HG02870 (cell line): ENCODE results near the gene RPN1.
"Not testable (repeated sequence)": the region's sequence is repeated elsewhere in the genome, so short reads cannot be mapped to it uniquely, and the experiment has no call there.

Experiments
- ATAC-seq: cut with Tn5 transposase; IDR thresholded peaks from one replicate; pipeline ENCODE4 v1.9.1; 2021; ENCODE audit warnings: mild to moderate bottlenecking, moderate library complexity; ENCODE audit not compliant: unreplicated experiment

Gene RPN1

GRCh38 chr3:128613083-128613829 lies 37.4 kb downstream of the RPN1 start:
- no peak for ATAC-seq

- ATAC-seq = no peak
Measured at GRCh38 chr3:128610451-128611070, 40.1 kb downstream of the RPN1 start.

GRCh38 chr3:128609294-128609693 lies 41.3 kb downstream of the RPN1 start:
- ATAC-seq = no peak

- no peak for ATAC-seq
Measured at GRCh38 chr3:128607710-128608048, 42.9 kb downstream of the RPN1 start.

- ATAC-seq = no peak
Measured at GRCh38 chr3:128606094-128606493, 44.5 kb downstream of the RPN1 start.

GRCh38 chr3:128605091-128606046 lies 45.2 kb downstream of the RPN1 start:
- no peak for ATAC-seq

- ATAC-seq = no peak
Measured at GRCh38 chr3:128603811-128604775, 46.5 kb downstream of the RPN1 start.

GRCh38 chr3:128603313-128603712 lies 47.3 kb downstream of the RPN1 start:
- no peak for ATAC-seq

- ATAC-seq = no peak
Measured at GRCh38 chr3:128598884-128599664, 51.5 kb downstream of the RPN1 start.

- ATAC-seq = no peak
Measured at GRCh38 chr3:128597900-128598299, 52.7 kb downstream of the RPN1 start.

GRCh38 chr3:128592864-128593263 lies 57.8 kb downstream of the RPN1 start:
- no peak for ATAC-seq

- no peak for ATAC-seq
Measured at GRCh38 chr3:128591738-128592426, 58.7 kb downstream of the RPN1 start.

- ATAC-seq = no peak
Measured at GRCh38 chr3:128590948-128591347, 59.7 kb downstream of the RPN1 start.

GRCh38 chr3:128589985-128590384 lies 60.6 kb downstream of the RPN1 start:
- not testable (repeated sequence) for ATAC-seq

GRCh38 chr3:128588147-128588546 lies 62.5 kb downstream of the RPN1 start:
- ATAC-seq = no peak

GRCh38 chr3:128587391-128587790 lies 63.2 kb downstream of the RPN1 start:
- ATAC-seq = no peak

- not testable (repeated sequence) for ATAC-seq
Measured at GRCh38 chr3:128586932-128587331, 63.7 kb downstream of the RPN1 start.

- ATAC-seq = not testable (repeated sequence)
Measured at GRCh38 chr3:128586391-128586790, 64.2 kb downstream of the RPN1 start.

GRCh38 chr3:128585974-128586373 lies 64.6 kb downstream of the RPN1 start:
- no peak for ATAC-seq
